ENCODE data around the gene STIP1. TPM values are rescaled to one million over a fixed set of nuclear protein-coding genes. Genes with fewer than 3 reads are reported as not detected.

The STIP1 gene
- total RNA-seq, 4 donors from 2014 or later = 88.6 to 134 (median 94.0) TPM

DNA sequence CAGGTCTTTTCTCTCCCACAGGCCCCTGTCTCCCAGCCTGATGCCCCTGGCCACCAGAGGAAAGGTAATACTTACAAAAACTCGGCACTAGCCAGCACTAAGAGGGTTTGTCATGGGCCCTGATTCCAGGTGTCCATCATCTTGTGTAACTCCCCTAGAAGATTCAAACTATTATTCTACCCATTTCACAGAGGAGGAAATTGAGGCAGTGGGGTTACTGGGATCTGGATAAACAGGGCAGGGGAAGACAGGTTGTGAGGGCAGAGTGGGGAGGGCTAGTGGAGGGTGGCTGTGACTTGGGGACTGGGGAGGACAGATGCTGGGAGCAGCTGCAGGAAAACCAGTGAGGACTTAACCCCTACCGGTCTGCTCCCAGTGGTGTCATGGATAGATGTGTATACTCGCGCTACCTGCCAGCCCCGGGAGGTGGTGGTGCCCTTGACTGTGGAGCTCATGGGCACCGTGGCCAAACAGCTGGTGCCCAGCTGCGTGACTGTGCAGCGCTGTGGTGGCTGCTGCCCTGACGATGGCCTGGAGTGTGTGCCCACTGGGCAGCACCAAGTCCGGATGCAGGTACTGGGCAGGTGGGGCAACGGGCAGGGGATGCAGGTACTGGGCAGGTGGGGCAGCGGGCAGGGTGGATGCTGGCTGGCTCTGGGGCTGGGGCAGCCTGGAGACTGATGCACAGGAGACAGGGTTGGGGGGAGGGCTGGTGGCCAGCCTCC, 49.6 kb downstream of the STIP1 start:
- TF ChIP-seq POLR2AphosphoS5 (IDR thresholded peaks at IDR 0.05) = no peak
- no peak for TF ChIP-seq EP300 (IDR thresholded peaks at IDR 0.05)
- TF ChIP-seq, protein P1, sequence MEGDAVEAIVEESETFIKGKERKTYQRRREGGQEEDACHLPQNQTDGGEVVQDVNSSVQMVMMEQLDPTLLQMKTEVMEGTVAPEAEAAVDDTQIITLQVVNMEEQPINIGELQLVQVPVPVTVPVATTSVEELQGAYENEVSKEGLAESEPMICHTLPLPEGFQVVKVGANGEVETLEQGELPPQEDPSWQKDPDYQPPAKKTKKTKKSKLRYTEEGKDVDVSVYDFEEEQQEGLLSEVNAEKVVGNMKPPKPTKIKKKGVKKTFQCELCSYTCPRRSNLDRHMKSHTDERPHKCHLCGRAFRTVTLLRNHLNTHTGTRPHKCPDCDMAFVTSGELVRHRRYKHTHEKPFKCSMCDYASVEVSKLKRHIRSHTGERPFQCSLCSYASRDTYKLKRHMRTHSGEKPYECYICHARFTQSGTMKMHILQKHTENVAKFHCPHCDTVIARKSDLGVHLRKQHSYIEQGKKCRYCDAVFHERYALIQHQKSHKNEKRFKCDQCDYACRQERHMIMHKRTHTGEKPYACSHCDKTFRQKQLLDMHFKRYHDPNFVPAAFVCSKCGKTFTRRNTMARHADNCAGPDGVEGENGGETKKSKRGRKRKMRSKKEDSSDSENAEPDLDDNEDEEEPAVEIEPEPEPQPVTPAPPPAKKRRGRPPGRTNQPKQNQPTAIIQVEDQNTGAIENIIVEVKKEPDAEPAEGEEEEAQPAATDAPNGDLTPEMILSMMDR (IDR thresholded peaks at IDR 0.05) = no peak
- no peak for TF ChIP-seq POLR2A (IDR thresholded peaks at IDR 0.05)
- WGBS, 2 donors (ENCODE audit: low coverage in 1 of 2) = 80 to 83% methylated on average over 1 of the region's 12 CpGs
- ATAC-seq = no peak
- Histone ChIP-seq H3K4me1 (peaks cover 3 to 69% (median 25%) of the 10 kb centered on the region in 3 donors), H3K27me3 (no peaks in the 10 kb centered on the region), H3K36me3 (peaks cover 0 to 40% of the 10 kb centered on the region in 2 donors), H3K9me3 (no peaks in the 10 kb centered on the region), H3K4me3 (peak overlapping the region; percentile 61 to 65), H3K27ac (peak overlapping the region; percentile 39 to 96 (median 94))

DNA sequence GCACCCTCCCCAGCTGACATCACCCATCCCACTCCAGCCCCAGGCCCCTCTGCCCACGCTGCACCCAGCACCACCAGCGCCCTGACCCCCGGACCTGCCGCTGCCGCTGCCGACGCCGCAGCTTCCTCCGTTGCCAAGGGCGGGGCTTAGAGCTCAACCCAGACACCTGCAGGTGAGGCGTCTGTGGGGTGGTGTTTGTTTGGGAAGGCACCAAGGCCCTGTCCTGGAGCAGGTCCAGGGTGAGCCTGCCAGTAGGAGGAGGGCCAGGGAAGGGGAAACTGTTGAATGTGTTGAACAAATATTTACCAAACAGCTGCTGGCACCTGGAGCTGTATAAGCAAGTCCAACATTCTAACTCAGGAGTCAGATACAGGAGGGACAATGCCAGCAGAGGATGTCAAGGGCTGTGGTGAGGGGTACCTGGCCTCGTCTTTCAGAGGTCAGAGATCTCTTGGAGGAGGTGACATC, 51.5 kb downstream of the STIP1 start:
- WGBS, 2 donors (ENCODE audit: low coverage in 1 of 2) = 80 to 83% methylated on average over 1 of the region's 12 CpGs
- peaks cover 0 to 40% of the 10 kb centered on the region in 2 donors for H3K36me3 ChIP-seq
- no peak overlapping the region for H3K4me3 ChIP-seq
- H3K9me3 ChIP-seq = no peaks in the 10 kb centered on the region
- TF ChIP-seq, protein P1 (IDR thresholded peaks at IDR 0.05) = no peak
- no peak for TF ChIP-seq POLR2AphosphoS5 (IDR thresholded peaks at IDR 0.05)
- no peak for TF ChIP-seq POLR2A (IDR thresholded peaks at IDR 0.05)
- TF ChIP-seq EP300 (IDR thresholded peaks at IDR 0.05) = no peak
- peak overlapping the region in 1 of 4 donors; percentile 95 for H3K27ac ChIP-seq
- no peak for ATAC-seq
- H3K4me1 ChIP-seq = peaks cover 3 to 59% (median 26%) of the 10 kb centered on the region in 3 donors
- no peaks in the 10 kb centered on the region for H3K27me3 ChIP-seq

DNA sequence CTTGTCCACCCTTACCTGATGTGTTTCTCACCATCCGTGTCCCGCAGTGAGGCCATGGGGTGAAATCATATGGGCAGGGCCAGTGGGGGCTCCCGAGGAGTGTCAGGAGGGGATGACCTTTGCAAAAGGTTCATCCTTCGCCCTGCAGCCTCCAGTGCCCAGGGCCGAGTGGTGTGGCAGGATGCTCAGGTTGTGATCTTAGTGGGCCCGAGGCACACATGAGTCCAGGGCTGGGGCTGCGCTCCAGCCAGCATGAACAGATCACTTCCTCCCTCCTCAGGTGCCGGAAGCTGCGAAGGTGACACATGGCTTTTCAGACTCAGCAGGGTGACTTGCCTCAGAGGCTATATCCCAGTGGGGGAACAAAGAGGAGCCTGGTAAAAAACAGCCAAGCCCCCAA, 52.1 kb downstream of the STIP1 start:
- TF ChIP-seq POLR2AphosphoS5 (IDR thresholded peaks at IDR 0.05) (no peak), POLR2A (IDR thresholded peaks at IDR 0.05) (no peak), EP300 (IDR thresholded peaks at IDR 0.05) (no peak)
- TF ChIP-seq, protein P1 (IDR thresholded peaks at IDR 0.05) = no peak
- peaks cover 3 to 59% (median 32%) of the 10 kb centered on the region in 3 donors for H3K4me1 ChIP-seq
- H3K9me3 ChIP-seq = no peaks in the 10 kb centered on the region
- no peak for ATAC-seq
- H3K4me3 ChIP-seq = no peak overlapping the region
- H3K27me3 ChIP-seq = no peaks in the 10 kb centered on the region
- no CpG with 5 or more reads among the region's 9 CpGs for WGBS, 2 donors (ENCODE audit: low coverage in 1 of 2)
- H3K36me3 ChIP-seq = peaks cover 0 to 42% of the 10 kb centered on the region in 2 donors
- H3K27ac ChIP-seq = peak overlapping the region in 1 of 4 donors; percentile 95

GRCh38 chr11:64238999-64239398, 53.0 kb downstream of the STIP1 start:
- TF ChIP-seq EP300 (IDR thresholded peaks at IDR 0.05) = no peak
- TF ChIP-seq POLR2A (IDR thresholded peaks at IDR 0.05) = no peak
- TF ChIP-seq POLR2AphosphoS5 (IDR thresholded peaks at IDR 0.05) = no peak
- TF ChIP-seq, protein P1 (IDR thresholded peaks at IDR 0.05) = no peak
- H3K27me3 ChIP-seq = no peaks in the 10 kb centered on the region
- no peak overlapping the region for H3K4me3 ChIP-seq
- peaks cover 0 to 51% of the 10 kb centered on the region in 2 donors for H3K36me3 ChIP-seq
- 74 to 84% methylated on average over 5 of the region's 5 CpGs for WGBS, 2 donors (ENCODE audit: low coverage in 1 of 2)
- no peaks in the 10 kb centered on the region for H3K9me3 ChIP-seq
- no peak for ATAC-seq
- peaks cover 3 to 54% (median 33%) of the 10 kb centered on the region in 3 donors for H3K4me1 ChIP-seq
- peak overlapping the region in 2 of 4 donors; percentile 95 to 99 for H3K27ac ChIP-seq

All from gastroesophageal sphincter (tissue), 4 donors.